ENCODE measurements around the gene ZKSCAN8. TPM values are rescaled to one million over a fixed set of nuclear protein-coding genes. Genes with fewer than 3 reads are reported as not detected.

The ZKSCAN8 gene
- total RNA-seq, 1 experiment from 2014 or later = 11.9 TPM

GRCh38 chr6:28139860-28140543, 1.7 kb upstream of the ZKSCAN8 start:
- DNase-seq (ENCODE audit: low read depth) = no peak

DNA sequence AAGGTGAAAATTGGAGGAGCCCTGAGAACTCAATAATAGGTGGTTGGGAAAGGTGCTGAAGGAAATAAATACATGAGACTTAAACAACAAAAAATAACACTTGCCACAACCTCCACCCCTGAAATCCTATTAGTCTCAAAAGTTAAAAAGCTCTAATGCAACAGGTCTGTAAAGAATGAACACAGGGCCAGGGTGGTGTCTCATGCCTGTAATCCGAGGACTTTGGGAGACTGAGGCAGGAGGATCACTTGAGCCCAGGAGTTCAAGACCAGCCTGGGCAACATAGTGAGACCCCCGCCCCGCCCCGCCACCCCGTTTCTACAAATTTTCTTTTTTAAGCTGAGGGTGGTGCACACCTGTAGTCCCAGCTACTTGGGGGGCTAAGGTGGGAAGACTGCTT, 1.1 kb upstream of the ZKSCAN8 start:
- no peak for DNase-seq (ENCODE audit: low read depth)

GRCh38 chr6:28142446-28142845, 763 bp downstream of the ZKSCAN8 start:
- no peak for DNase-seq (ENCODE audit: low read depth)

DNA sequence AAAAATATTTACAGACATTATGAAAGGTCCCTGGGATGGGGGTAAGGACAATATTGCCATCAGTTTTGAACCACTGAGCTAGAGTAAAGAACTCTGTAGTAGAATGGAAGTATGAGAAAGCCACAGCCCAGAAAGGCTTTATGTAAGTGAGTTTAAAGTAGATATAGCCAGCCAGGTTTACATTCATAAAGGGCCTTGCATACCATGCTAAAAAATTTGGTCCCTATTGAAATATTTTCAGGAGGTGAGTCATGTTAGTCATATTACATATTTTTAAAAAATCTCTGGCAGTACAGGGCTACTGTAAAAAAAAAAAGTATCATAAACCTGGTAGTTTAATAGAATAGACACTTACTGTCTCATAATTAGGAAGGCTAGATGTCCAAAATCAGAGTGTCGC, 3.5 kb downstream of the ZKSCAN8 start:
- no peak for DNase-seq (ENCODE audit: low read depth)

DNA sequence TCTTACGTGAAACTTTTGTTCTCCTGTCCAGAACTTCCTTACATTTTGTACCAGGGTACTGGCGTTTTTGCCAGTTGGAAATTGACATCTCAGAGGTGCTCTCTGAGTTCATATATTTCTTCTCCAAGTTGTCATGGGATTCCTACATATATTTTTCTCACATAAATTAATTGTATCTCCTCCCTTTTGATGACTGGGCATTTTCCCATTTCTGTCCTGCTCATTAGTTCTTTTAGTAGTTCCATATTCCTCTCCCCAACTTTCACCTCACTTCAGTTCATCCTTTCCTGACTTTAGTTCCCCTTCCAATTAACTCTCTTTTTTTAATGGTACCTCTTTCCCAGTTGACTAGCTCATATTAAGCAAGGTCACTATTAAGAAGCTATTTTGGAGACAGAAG, 10.8 kb downstream of the ZKSCAN8 start:
- DNase-seq (ENCODE audit: low read depth) = no peak

- no peak for DNase-seq (ENCODE audit: low read depth)
Measured at GRCh38 chr6:28153546-28153945, 11.9 kb downstream of the ZKSCAN8 start.

DNA sequence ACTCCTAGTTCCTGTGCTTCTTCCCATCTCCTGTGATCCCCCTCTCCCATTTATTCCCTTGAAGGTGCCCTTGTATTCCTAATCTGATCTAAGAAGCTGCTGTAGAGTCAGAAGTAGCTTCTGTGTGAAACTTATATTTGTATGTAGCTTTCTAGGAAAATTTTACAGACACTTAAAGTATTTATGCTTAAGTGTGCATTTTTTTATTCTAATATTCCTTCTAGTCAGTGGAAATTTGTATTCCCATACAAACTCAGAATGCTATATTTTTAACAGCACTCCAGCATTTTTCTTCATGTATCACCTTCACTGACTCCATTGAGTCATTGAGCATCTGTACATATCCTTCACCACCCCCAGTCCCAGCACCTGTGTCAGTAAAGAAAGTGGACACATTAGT, 12.7 kb downstream of the ZKSCAN8 start:
- DNase-seq (ENCODE audit: low read depth) = no peak

DNA sequence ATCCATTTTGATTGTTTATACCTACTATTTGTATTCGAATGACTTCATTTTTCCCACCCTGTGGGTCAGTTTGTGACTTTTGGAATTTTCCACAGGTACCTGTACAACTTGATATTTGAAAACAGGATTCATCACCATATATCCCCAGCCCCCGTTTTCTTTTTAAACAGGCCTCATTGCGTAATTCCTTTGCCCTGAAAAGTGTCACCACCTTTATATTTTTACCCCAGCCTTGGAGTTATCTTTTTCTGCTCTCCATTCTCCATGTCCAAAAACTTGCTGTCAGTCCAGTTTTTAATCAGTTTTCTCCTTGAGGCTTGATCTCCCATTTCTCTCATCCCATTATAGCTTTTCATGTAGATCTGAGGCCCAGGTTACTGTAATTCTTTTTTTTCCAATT, 16.6 kb downstream of the ZKSCAN8 start:
- DNase-seq (ENCODE audit: low read depth) = no peak

- no peak for DNase-seq (ENCODE audit: low read depth)
Measured at GRCh38 chr6:28159029-28159607, 17.4 kb downstream of the ZKSCAN8 start.

DNA sequence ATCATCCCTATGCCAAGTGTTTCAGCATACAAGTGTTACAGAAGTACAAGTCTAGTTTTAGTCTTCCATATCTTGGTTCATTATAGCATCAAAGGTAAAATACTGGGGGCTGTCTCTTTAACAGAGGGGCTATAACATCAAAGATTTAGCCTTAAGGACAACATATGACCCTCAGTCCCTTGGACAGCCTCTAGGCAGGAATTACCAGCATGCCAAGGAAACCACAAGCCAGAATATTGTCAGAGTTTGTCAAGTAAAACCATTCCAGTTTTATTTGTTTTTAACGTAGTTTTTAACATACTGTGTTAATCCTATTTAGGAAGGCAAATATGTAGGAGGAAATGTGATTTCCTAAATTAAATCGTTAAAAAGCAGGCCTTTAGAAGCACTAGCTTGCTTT, 18.6 kb downstream of the ZKSCAN8 start:
- no peak for DNase-seq (ENCODE audit: low read depth)

DNA sequence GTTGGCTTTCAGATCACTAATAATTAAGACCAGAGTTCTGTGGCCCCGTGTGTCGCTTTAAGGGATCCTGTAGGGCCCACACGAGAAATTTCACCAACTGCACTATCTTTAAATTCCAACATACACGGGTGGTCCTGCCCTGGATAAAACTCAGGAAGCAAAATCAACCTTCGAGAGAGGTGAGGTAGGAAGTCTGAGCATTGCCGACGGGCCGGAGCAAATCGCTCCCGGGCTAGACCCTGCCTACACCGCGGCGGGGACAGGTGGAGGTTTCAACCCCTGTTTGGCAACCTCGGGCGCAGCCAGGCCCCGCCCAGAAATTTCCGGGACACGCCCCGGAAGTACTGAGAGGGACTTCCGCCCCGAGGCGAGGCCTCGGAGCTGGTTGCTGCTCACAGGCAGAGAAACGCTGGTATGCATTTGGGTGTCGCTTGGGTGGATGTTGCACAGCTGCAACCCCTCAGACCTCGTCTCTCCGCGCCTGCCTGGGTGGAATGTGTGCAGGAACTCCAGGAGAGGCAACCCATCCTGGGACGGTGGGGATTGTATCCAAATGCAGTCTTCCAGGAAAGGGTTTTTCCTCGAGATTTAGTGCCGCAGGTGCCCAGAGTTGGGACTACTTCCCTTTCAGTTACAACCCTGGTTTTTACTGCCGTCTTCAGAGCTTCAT, 19.9 kb downstream of the ZKSCAN8 start:
- peak; percentile 80 for DNase-seq (ENCODE audit: low read depth)

- no peak for DNase-seq (ENCODE audit: low read depth)
Measured at GRCh38 chr6:28165563-28165962, 23.9 kb downstream of the ZKSCAN8 start.

- peak; percentile 39 for DNase-seq (ENCODE audit: low read depth)
Measured at GRCh38 chr6:28167068-28167467, 25.4 kb downstream of the ZKSCAN8 start.

DNA sequence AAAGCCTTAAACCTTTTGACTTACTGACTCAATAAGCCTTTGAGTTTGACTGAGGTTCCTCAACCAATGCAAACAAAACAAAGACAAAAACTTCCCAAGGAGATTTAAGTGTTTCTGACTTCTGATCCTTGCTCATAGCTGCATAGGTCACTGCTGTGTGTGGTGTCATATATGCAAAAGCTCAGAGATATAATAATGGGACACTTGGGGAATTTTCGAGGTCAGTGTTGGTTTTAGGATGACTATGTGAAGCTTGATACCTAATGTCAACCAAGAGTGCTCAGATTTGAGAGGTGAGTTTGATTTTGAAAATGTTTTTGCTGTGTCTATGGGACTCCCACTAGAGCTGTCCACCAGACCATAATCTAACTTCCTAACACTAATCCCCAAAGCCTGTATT, 26.2 kb downstream of the ZKSCAN8 start:
- no peak for DNase-seq (ENCODE audit: low read depth)

- no peak for DNase-seq (ENCODE audit: low read depth)
Measured at GRCh38 chr6:28171271-28171670, 29.6 kb downstream of the ZKSCAN8 start.

GRCh38 chr6:28172006-28172405, 30.3 kb downstream of the ZKSCAN8 start:
- DNase-seq (ENCODE audit: low read depth) = no peak

- no peak for DNase-seq (ENCODE audit: low read depth)
Measured at GRCh38 chr6:28176373-28176772, 34.7 kb downstream of the ZKSCAN8 start.

GRCh38 chr6:28182255-28182654, 40.6 kb downstream of the ZKSCAN8 start:
- no peak for DNase-seq (ENCODE audit: low read depth)

- DNase-seq (ENCODE audit: low read depth) = no peak
Measured at GRCh38 chr6:28188111-28188979, 46.7 kb downstream of the ZKSCAN8 start.

- no peak for DNase-seq (ENCODE audit: low read depth)
Measured at GRCh38 chr6:28200020-28200419, 58.3 kb downstream of the ZKSCAN8 start.

GRCh38 chr6:28203201-28203600, 61.5 kb downstream of the ZKSCAN8 start:
- DNase-seq (ENCODE audit: low read depth) = no peak

- no peak for DNase-seq (ENCODE audit: low read depth)
Measured at GRCh38 chr6:28205879-28206278, 64.2 kb downstream of the ZKSCAN8 start.

Data from Daoy (cell line).